Measurements from ENCODE around the gene DMXL2. TPM values are rescaled to one million over a fixed set of nuclear protein-coding genes. Genes with fewer than 3 reads are reported as not detected.
A peak's percentile ranks its signal among the peaks of the same experiment; 100 is the strongest.

DMXL2 gene
- total and polyA plus RNA-seq, 9 of the 15 experiments (the other 6 are each of a cell fraction or from before 2014, with no cell fraction given), result 9.3 to 57.7 (median 30.7) TPM

- TF ChIP-seq ZMIZ1 (IDR thresholded peaks at IDR 0.05; ENCODE audit: low read depth in 2 of 2, low read length in 2 of 2) (0 out of 4 replicates have a peak, but pooled peaks of 1 of the 2 experiments have one; percentile 5), ARID3A (IDR thresholded peaks at IDR 0.05; ENCODE audit: borderline replicate concordance, low read depth, low read length) (no peak), ZNF217 (CRISPR knock-in tag; IDR thresholded peaks at IDR 0.05) (no peak), ZNF764 (CRISPR knock-in tag; IDR thresholded peaks at IDR 0.05; ENCODE audit: low read depth) (no peak), MTA3 (IDR thresholded peaks at IDR 0.05; ENCODE audit: borderline replicate concordance) (no peak), RBM25 (IDR thresholded peaks at IDR 0.05; ENCODE audit: low read depth, low read length, severe bottlenecking) (no peak), SIRT6 (IDR thresholded peaks at IDR 0.05; ENCODE audit: low read depth, low read length) (no peak), ZNF592 (IDR thresholded peaks at IDR 0.05) (peak; percentile 47; the same call in 1 of the 2 replicates), FOSL1 (tag; conservative IDR thresholded peaks at IDR 0.05) (no peak), EHMT2 (IDR thresholded peaks at IDR 0.05) (no peak), STAT5B (CRISPR knock-in tag; IDR thresholded peaks at IDR 0.05) (no peak), HOMEZ (CRISPR knock-in tag; IDR thresholded peaks at IDR 0.05) (no peak), ARID2 (IDR thresholded peaks at IDR 0.05) (peak; percentile 99)
Observed at GRCh38 chr15:51649659-51650521, 27.3 kb upstream of the DMXL2 start (continued).
